GM12892 (cell line): ENCODE data around the gene MRPL43. TPM values are rescaled to one million over a fixed set of nuclear protein-coding genes. Genes with fewer than 3 reads are reported as not detected.
"Not testable (repeated sequence)": the region's sequence is repeated elsewhere in the genome, so short reads cannot be mapped to it uniquely, and the experiment has no call there.

Experiments
- DNase-seq: peaks from one replicate; pipeline ENCODE4 v3.0.0; 2011; ENCODE audit not compliant: insufficient read length
- FAIRE-seq: peaks from 2 replicates; lab custom pipeline; 2011; peaks lifted over from hg19 to GRCh38; lab: Jason Lieb, UNC
- POLR2A ChIP-seq: IDR thresholded peaks from 2 replicates; pipeline ENCODE4 v1.6.1; 2011; ENCODE audit warnings: low read depth, low read length, control low read depth
- POLR2AphosphoS5 ChIP-seq: IDR thresholded peaks from 2 replicates; pipeline ENCODE4 v1.6.1; 2011; ENCODE audit warnings: low read depth, low read length, control low read depth
- TAF1 ChIP-seq: IDR thresholded peaks from 2 replicates; pipeline ENCODE4 v1.6.1; 2011; ENCODE audit warnings: low read depth, mild to moderate bottlenecking, control low read depth, low read length, borderline replicate concordance
- polyA plus RNA-seq: library from polyadenylated mRNA; unstranded; fragments of >200 nt; gene quantifications from one replicate; pipeline ENCODE4 v1.2.1, GENCODE V29; 2012; ENCODE audit warnings: missing spikeins, inconsistent platforms; ENCODE audit not compliant: missing spikeins

Gene MRPL43
- 59.4 TPM for polyA plus RNA-seq

DNA sequence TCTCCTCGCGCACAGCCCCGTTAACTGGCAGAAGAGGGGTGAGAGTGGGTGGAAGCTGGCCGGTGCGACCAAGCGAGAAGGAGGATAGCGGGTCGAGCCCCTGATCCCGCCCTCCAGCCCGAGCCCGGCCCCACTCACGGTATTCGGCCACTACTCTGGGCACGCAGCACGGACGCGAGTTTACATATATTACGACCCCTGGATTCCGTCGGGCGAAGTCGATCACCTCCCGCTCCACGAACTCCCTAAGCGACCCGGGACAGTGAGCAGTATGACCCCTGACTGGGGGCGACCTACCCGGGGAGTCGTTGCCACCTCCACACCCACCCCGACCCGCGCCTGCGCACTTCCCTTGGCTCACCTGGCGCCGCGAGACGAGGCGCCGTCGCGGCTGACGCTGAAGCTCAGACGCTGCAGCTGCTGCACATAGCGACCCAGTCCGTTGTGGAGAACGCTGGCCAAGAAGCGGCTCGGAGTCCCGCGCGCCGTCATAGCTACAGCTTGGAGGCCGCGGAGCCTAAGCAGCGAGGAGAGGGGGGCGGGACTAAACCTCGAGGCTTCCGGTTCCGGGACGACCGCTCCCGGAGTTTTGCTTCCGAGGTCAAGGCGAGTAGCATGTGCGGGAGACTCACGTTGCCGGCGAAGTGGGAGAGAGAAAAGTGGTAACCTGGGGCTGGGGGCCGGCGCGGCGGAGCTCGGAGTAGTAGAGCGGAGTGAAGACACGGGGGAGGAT is at the start of gene MRPL43, which contains the start of gene TWNK:
Gene MRPL43 (minus strand): TSS at position 546 of the 733 bp plus-strand sequence. CDS start 54 bp downstream, at position 492.
Gene TWNK (plus strand): TSS at position 592 of the 733 bp plus-strand sequence. CDS start 668 bp downstream, outside the sequence.
- TF ChIP-seq TAF1: peak; percentile 43; the same call in 1 of the 2 replicates
- TF ChIP-seq POLR2A: peak; percentile 83; the same call in 1 of the 2 replicates
- peak; percentile 65 for TF ChIP-seq POLR2AphosphoS5

DNA sequence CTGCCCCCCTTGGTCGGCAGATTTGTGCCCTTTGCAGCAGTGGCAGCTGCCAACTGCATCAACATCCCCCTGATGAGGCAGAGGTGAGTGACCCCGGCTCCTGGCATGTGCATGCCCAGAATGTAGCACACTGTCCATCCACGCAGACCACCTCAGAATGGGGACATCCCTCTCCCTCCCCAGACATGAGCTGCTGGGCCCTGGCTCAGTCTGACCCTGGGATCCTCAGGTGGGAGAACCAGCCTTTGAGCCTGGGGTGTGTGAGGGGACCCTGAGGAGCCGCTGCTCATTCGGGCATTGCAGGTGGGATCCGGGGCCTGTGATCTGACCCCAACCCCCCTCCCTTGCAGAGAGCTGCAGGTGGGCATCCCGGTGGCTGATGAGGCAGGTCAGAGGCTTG is 49.4 kb upstream of the MRPL43 start:
- no peak for TF ChIP-seq TAF1
- no peak for TF ChIP-seq POLR2AphosphoS5
- no peak for TF ChIP-seq POLR2A
- no peak for DNase-seq
- FAIRE-seq: no peak

More for the DNA sequence above, at the start of gene MRPL43, which contains the start of gene TWNK:
- DNase-seq (peak; percentile 94), FAIRE-seq (peak; percentile 98)

DNA sequence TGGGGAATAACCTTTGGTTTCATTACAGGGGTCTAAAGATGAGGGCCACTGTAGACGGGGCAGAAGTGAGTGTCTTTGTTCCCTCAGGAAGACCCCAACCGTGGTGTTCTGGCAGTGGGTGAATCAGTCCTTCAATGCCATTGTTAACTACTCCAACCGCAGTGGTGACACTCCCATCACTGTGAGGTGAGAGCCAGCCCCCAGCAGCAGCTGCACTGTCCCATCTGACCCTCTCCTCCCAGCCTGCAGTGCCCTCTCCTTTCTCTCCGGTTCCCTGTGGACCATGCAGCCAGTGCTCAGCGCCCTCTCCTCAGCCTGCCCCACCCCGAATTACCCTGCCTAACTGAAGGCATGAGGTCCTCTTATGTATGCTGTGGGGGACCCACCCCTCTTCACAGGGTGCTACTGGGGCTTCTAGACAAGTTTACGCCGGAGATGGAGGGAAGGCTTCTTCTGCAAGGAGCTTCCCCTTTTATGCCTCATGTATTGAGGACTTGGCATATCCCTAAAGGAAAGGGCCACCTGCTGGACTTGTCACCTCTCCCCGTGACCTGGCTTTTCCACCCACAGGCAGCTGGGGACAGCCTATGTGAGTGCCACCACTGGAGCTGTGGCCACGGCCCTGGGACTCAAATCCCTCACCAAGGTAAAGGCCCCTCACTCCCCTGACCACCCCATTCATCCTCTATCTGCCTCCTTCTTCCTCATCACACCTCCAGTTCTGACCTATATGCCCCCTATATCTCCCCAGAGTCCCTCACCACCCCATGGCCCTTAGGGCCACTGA is 48.8 kb upstream of the MRPL43 start:
- DNase-seq (no peak), FAIRE-seq (no peak)
- no peak for TF ChIP-seq POLR2A
- TF ChIP-seq POLR2AphosphoS5: no peak
- TF ChIP-seq TAF1: no peak

DNA sequence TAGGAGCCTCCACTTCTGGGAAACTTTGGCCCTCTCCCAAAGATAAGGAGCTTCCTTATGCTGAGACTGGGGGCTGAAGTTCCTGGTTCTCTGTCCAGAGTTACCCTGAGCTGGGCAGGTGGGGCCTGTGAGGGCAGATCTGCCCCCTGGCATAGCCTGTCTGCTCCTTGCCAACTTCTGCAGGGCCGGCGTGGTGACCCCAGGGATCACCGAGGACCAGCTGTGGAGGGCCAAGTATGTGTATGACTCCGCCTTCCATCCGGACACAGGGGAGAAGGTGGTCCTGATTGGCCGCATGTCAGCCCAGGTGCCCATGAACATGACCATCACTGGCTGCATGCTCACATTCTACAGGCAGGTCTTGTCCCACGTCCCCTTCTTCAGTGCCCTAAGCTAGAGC is 48.0 kb upstream of the MRPL43 start:
- FAIRE-seq (no peak), DNase-seq (no peak)
- TF ChIP-seq TAF1 (no peak), POLR2A (no peak), POLR2AphosphoS5 (no peak)

DNA sequence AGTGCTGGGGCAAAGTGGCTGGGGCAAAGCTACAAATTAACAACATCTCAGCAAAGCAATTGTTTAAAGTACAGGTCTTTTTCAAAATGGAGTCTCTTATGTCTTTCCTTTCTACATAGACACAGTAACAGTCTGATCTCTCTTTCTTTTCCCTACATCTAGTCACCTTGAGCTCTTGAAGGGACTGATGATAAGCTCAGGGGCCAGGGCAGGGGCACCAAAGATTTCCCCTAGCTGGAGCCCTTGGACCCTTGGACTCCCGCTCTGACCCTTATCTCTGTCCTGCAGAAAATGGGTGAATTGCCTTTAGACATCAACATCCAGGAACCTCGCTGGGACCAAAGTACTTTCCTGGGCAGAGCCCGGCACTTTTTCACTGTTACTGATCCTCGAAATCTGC is 47.1 kb upstream of the MRPL43 start:
- not testable (repeated sequence) for DNase-seq, FAIRE-seq

DNA sequence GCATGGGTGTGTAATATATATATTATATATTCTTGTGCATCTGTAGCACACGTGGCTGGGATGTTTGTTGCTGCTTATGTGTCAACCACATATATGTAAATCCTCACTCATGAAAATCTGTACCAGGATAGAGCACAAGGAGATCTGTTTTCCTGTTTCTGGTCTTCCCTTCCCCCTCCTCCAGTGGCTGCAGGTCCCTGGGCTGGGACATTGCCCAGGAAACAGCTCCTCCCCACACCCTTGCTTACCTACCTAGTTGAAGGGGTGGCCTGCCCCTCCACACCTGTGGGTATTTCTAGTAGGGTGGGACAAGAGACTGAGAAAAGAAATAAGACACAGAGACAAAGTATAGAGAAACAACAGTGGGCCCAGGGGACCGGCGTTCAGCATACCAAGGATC is 46.0 kb upstream of the MRPL43 start:
- TF ChIP-seq POLR2AphosphoS5 (no peak), POLR2A (no peak), TAF1 (no peak)
- FAIRE-seq: no peak
- no peak for DNase-seq

DNA sequence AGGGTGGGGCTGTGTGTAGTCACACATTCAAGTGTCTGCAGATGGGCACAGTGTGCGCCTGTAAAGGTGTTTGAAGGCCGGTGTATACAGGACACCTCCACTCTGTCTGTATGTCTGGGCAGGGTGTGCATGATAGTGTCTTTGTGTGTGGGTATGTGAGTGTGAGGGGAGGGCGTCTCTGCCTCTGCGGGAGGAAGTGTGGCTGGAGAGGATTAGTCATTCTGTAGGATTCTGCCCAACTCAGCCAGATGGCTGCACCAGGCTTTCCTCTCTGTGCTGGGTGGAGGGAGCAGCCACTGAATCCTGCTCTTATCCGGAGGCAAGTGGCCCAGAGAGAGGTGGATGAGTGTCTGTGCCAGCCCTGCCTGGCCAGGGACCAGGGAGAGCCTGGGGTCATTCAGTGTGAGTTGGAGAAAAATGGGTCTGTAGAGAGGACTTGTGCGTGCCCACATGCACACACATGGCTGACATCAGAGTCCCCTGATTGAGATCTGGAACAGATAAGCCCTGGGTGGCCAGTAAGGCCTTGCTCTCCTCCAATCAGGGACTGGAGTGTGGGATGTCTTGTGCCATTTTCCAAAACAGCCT is 45.4 kb upstream of the MRPL43 start:
- FAIRE-seq (no peak), DNase-seq (no peak)
- TF ChIP-seq POLR2AphosphoS5: no peak
- TF ChIP-seq POLR2A: no peak
- TF ChIP-seq TAF1: no peak

DNA sequence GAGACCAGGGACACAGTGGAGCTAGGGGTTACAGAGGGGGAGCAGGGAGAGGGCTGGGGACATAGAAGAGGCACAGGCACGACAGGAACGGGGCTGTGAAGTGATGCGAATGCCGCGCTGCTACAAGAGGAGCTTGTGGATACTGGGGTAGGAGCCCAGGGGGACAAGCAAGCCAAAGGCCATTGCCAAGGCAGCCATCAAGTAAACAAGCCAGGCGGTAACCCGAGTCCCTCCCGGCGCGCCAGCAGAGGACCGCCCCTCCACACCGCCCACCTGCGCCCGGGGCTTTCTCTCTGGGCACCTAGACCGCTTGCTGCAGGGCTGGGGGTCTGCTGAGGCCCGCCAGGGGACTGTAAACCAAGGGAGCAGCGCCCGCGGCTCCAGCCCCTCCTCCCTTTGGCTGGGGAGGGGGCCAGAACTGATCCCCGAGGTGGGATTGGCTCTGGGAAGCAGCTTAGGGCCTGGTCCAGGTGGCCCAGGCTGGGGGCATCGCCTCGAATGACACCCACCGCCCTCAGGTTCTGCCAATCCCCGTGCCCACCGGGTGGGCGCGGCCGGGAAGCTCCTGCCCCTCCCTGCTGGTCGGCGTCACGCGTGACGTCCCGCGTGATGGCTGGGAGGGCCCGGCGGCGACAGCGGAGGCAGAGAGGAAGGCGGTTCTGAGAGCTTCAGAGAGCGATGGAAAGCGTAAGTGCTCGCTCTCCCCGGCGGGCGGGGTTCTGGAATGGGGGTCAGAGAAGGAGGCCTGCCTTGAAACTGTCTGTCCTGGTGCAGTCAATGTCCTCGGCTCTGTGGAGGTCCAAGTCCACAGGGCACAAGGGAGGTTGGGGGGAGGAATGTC is 44.7 kb upstream of the MRPL43 start:
- peak; percentile 65 for DNase-seq
- no peak for FAIRE-seq
- TF ChIP-seq POLR2AphosphoS5 (no peak), TAF1 (no peak)

DNA sequence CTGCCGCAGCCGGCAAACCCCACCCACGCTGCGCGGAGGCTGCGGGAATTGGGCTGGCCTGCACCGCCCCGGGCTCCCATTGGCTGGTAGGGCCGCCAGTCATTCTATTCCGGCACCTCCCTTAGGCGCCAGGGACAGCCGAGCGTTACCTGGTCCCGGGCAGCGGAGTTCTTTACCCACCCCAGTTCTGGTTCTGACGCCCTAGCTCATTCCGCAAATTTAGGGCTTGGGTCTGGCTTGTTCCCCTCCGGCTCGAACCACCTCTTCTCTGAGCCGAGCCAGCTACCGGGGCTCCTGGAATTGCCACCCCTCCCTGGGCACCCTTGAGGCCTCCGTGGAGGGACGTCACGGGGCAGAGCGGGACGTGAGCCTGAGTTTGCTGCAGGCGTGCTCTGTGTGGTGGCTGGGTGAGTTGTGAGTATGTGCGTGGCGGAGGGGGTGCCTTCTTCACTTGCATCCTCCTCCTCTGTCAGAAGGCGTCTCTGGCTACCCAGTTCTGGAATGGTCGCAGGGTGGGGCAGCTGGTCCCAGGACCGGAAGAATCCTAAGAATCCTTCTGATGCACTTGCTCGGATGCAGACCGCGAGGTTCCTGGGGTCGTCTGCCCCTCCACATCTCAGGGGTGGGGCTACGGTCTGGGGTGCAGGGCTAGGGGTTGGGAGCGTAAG is 44.0 kb upstream of the MRPL43 start, which contains the start of the genes PDZD7 and SFXN3:
Gene PDZD7 (minus strand): TSS at position 2 of the 668 bp plus-strand sequence. CDS start 910 bp downstream, outside the sequence.
Gene SFXN3 (plus strand): TSS at position 107 of the 668 bp plus-strand sequence. CDS start 3,461 bp downstream, outside the sequence.
- FAIRE-seq (peak; percentile 74), DNase-seq (peak; percentile 98)
- no peak for TF ChIP-seq TAF1
- TF ChIP-seq POLR2AphosphoS5: no peak
- TF ChIP-seq POLR2A: no peak
